CD14-positive monocyte (primary cell): ENCODE measurements around the gene RAB43. TPM values are rescaled to one million over a fixed set of nuclear protein-coding genes. Genes with fewer than 3 reads are reported as not detected.

Experiments
- DNase-seq, 3 donors: peaks; one replicate each; pipeline ENCODE4 v3.0.0-alpha.2; 2011 to 2022
- H2AFZ ChIP-seq: 2 replicates; pipeline ENCODE4 v1.6.0; 2012; ENCODE audit warnings: mild to moderate bottlenecking, low read depth, low read length, inconsistent platforms; ENCODE audit not compliant: insufficient read depth, poor library complexity, severe bottlenecking
- H3K27ac ChIP-seq, 2 donors: 1 replicate in 1 of 2; 2 replicates in 1 of 2; pipeline ENCODE4 v1.5.1; 2012 to 2013; ENCODE audit warnings: low read length in 2 of 2, control low read depth in 1 of 2, inconsistent platforms in 1 of 2, low read depth in 1 of 2, mild to moderate bottlenecking in 1 of 2
- H3K27me3 ChIP-seq, 2 donors: one replicate each; pipeline versions ENCODE4 v1.6.0 to v1.6.1; 2011 to 2013; ENCODE audit warnings: low read length in 2 of 2; ENCODE audit not compliant: control insufficient read depth in 2 of 2, insufficient read depth in 2 of 2
- H3K36me3 ChIP-seq, 2 donors: replicated peaks in 1 of 2; 1 replicate in 1 of 2; 2 replicates in 1 of 2; pipeline versions ENCODE4 v1.5.1 to v1.6.1; 2012 to 2013; ENCODE audit warnings: low read length in 2 of 2, control low read depth in 1 of 2, inconsistent platforms in 1 of 2, mild to moderate bottlenecking in 1 of 2; ENCODE audit not compliant: insufficient read depth in 2 of 2, control insufficient read depth in 1 of 2
- H3K4me1 ChIP-seq, 2 donors: 1 replicate in 1 of 2; 2 replicates in 1 of 2; pipeline versions ENCODE4 v1.5.1 to v1.6.1; 2012 to 2013; ENCODE audit warnings: low read length in 2 of 2, control low read depth in 1 of 2, inconsistent platforms in 1 of 2, mild to moderate bottlenecking in 1 of 2, moderate library complexity in 1 of 2; ENCODE audit not compliant: insufficient read depth in 2 of 2, control insufficient read depth in 1 of 2
- H3K4me2 ChIP-seq: replicated peaks from 2 replicates; pipeline ENCODE3; 2012; ENCODE audit warnings: low read length, moderate library complexity, mild to moderate bottlenecking; ENCODE audit not compliant: poor library complexity, severe bottlenecking; ENCODE audit errors: extremely low read depth
- H3K4me3 ChIP-seq, 3 experiments: fragments of 200-600 bp in 1 of 3; sonication (generic) in 1 of 3; replicated peaks in 1 of 3; 1 replicate in 2 of 3; 2 replicates in 1 of 3; pipeline ENCODE4 v1.5.1; 2011 to 2013; ENCODE audit warnings: low read length in 3 of 3, mild to moderate bottlenecking in 3 of 3, control low read depth in 2 of 3, low read depth in 2 of 3, inconsistent platforms in 1 of 3, moderate library complexity in 1 of 3
- H3K79me2 ChIP-seq: 2 replicates; pipeline ENCODE4 v1.6.0; 2012; ENCODE audit warnings: mild to moderate bottlenecking, control low read depth, inconsistent platforms, low read length, moderate library complexity; ENCODE audit not compliant: insufficient read depth
- H3K9ac ChIP-seq: 2 replicates; pipeline ENCODE4 v1.6.0; 2017; ENCODE audit warnings: low read length, mild to moderate bottlenecking; ENCODE audit not compliant: insufficient read depth, poor library complexity, severe bottlenecking
- H3K9me3 ChIP-seq, 2 donors: replicated peaks in 1 of 2; 1 replicate in 1 of 2; 2 replicates in 1 of 2; pipeline versions ENCODE4 v1.5.1 to v1.6.1; 2012 to 2013; ENCODE audit warnings: low read length in 2 of 2, control low read depth in 1 of 2; ENCODE audit not compliant: control insufficient read depth in 1 of 2, insufficient read depth in 1 of 2
- H4K20me1 ChIP-seq: 2 replicates; pipeline ENCODE4 v1.6.0; 2012; ENCODE audit warnings: mild to moderate bottlenecking, low read length, control low read depth, moderate library complexity; ENCODE audit not compliant: insufficient read depth
- H3K27ac Mint-ChIP-seq, 7 donors: one replicate each; pipeline ENCODE4 v1.8.0; 2020; ENCODE audit warnings: mild to moderate bottlenecking in 7 of 7, mixed read lengths in 7 of 7, moderate library complexity in 6 of 7, inconsistent platforms in 2 of 7
- H3K27me3 Mint-ChIP-seq, 3 donors: one replicate each; pipeline ENCODE4 v1.8.0; 2021 to 2022; ENCODE audit warnings: low read depth in 3 of 3, mild to moderate bottlenecking in 3 of 3, mixed read lengths in 3 of 3, moderate library complexity in 3 of 3, inconsistent platforms in 1 of 3
- H3K36me3 Mint-ChIP-seq, 2 donors: one replicate each; pipeline ENCODE4 v1.8.0; 2020; ENCODE audit warnings: mixed read lengths in 2 of 2, inconsistent platforms in 1 of 2, mild to moderate bottlenecking in 1 of 2
- H3K4me1 Mint-ChIP-seq: one replicate; pipeline ENCODE4 v1.8.0; 2020; ENCODE audit warnings: mild to moderate bottlenecking, mixed read lengths
- H3K4me3 Mint-ChIP-seq, 2 donors: one replicate each; pipeline ENCODE4 v1.8.0; 2020; ENCODE audit warnings: mild to moderate bottlenecking in 2 of 2, mixed read lengths in 2 of 2, moderate library complexity in 1 of 2
- H3K9me3 Mint-ChIP-seq, 7 donors: one replicate each; pipeline ENCODE4 v1.8.0; 2020 to 2022; ENCODE audit warnings: mixed read lengths in 7 of 7, mild to moderate bottlenecking in 6 of 7, moderate library complexity in 6 of 7, inconsistent platforms in 2 of 7
- CTCF ChIP-seq: fragments of 200-600 bp; IDR thresholded peaks from one replicate; pipeline ENCODE4 v1.8.0; 2022; ENCODE audit warnings: antibody characterized with exemption, mild to moderate bottlenecking
- WGBS: methylation state at CpG from one replicate; pipeline ENCODE4 v1.1.5; 2013; ENCODE audit warnings: missing lambda C conversion rate; ENCODE audit not compliant: insufficient coverage; 5-methylcytosine and 5-hydroxymethylcytosine counted together
- intact Hi-C, 2 donors: fragments of 100-400 bp; cut with micrococcal nuclease; formaldehyde crosslinking; loops; one replicate each; pipeline versions ENCODE4 v1.15.0 to v1.15.1; 2023
- polyA plus RNA-seq, 3 donors: library from polyadenylated mRNA; depleted of rRNA in 1 of 3; unstranded in 2 of 3; stranded (reverse) in 1 of 3; fragments of 300-500 nt in 2 of 3; fragments of >200 nt in 1 of 3; fragmentation: Illumina TruSeq in 2 of 3; gene quantifications; 1 replicate in 2 of 3; 2 replicates in 1 of 3; pipeline ENCODE4 v1.2.3, GENCODE V29; 2012 to 2021

Gene RAB43
- polyA plus RNA-seq, 3 donors = 7.1 to 15.5 (median 8.5) TPM

GRCh38 chr3:129058441-129059200 lies 63.0 kb downstream of the RAB43 start:
- no peak overlapping the region for H3K4me3 ChIP-seq
- no peaks in the 10 kb centered on the region for H3K79me2 ChIP-seq
- no peak overlapping the region for H3K4me2 ChIP-seq
- Mint-ChIP-seq H3K9me3 (no peaks in the 10 kb centered on the region), H3K4me3 (no peak overlapping the region), H3K36me3 (no peaks in the 10 kb centered on the region), H3K27ac (no peak overlapping the region), H3K27me3 (peaks cover 2 to 10% (median 3%) of the 10 kb centered on the region in 3 donors), H3K4me1 (peaks cover 14% of the 10 kb centered on the region)
- no peaks in the 10 kb centered on the region for H3K9me3 ChIP-seq
- no peak for TF ChIP-seq CTCF
- WGBS = 100% methylated on average over 1 of the region's 4 CpGs
- intact Hi-C loops = no loop called here
- H3K36me3 ChIP-seq = no peaks in the 10 kb centered on the region
- H3K27ac ChIP-seq = no peak overlapping the region
- H3K4me1 ChIP-seq = peaks cover 8 to 11% of the 10 kb centered on the region in 2 donors
- DNase-seq = no peak
- no peak overlapping the region for H2AFZ ChIP-seq
- no peaks in the 10 kb centered on the region for H3K27me3 ChIP-seq
- no peaks in the 10 kb centered on the region for H4K20me1 ChIP-seq
- H3K9ac ChIP-seq = no peak overlapping the region

GRCh38 chr3:129057249-129057648 lies 64.4 kb downstream of the RAB43 start:
- Mint-ChIP-seq H3K4me1 (peaks cover 18% of the 10 kb centered on the region), H3K27me3 (peaks cover 2 to 9% (median 6%) of the 10 kb centered on the region in 3 donors), H3K9me3 (no peaks in the 10 kb centered on the region), H3K36me3 (no peaks in the 10 kb centered on the region), H3K4me3 (no peak overlapping the region), H3K27ac (no peak overlapping the region)
- Histone ChIP-seq H4K20me1 (no peaks in the 10 kb centered on the region), H3K36me3 (no peaks in the 10 kb centered on the region), H3K4me1 (peaks cover 10 to 13% of the 10 kb centered on the region in 2 donors), H2AFZ (no peak overlapping the region), H3K27me3 (no peaks in the 10 kb centered on the region), H3K27ac (no peak overlapping the region), H3K4me2 (no peak overlapping the region), H3K9ac (no peak overlapping the region), H3K9me3 (no peaks in the 10 kb centered on the region), H3K79me2 (no peaks in the 10 kb centered on the region), H3K4me3 (no peak overlapping the region)
- 97% methylated on average over 4 of the region's 4 CpGs for WGBS
- intact Hi-C loops = no loop called here
- no peak for TF ChIP-seq CTCF
- DNase-seq = no peak
